H9 (cell line): ENCODE results near the gene PPM1H. TPM values are rescaled to one million over a fixed set of nuclear protein-coding genes. Genes with fewer than 3 reads are reported as not detected.

Experiments used
- DNase-seq: peaks from one replicate; pipeline ENCODE4 v3.0.0-alpha.2; 2017
- H2AFZ ChIP-seq: one replicate; pipeline ENCODE4 v1.6.1; 2013; ENCODE audit warnings: mild to moderate bottlenecking, low read length, control low read depth, moderate library complexity
- H2AK5ac ChIP-seq: 2 replicates; pipeline ENCODE4 v1.6.1; 2013; ENCODE audit warnings: low read length, control low read depth, mixed read lengths; ENCODE audit not compliant: insufficient read length
- H2BK120ac ChIP-seq: one replicate; pipeline ENCODE4 v1.6.1; 2013; ENCODE audit warnings: low read depth, mild to moderate bottlenecking, low read length, control low read depth, inconsistent platforms; ENCODE audit not compliant: poor library complexity, severe bottlenecking
- H2BK12ac ChIP-seq: 2 replicates; pipeline ENCODE4 v1.6.1; 2013; ENCODE audit warnings: low read length, control low read depth, mixed read lengths, low read depth; ENCODE audit not compliant: insufficient read length
- H2BK15ac ChIP-seq: 2 replicates; pipeline ENCODE4 v1.6.1; 2013; ENCODE audit warnings: low read depth, low read length, control low read depth
- H2BK20ac ChIP-seq: one replicate; pipeline ENCODE4 v1.6.1; 2013; ENCODE audit warnings: low read depth, mild to moderate bottlenecking, low read length, control low read depth, inconsistent platforms; ENCODE audit not compliant: poor library complexity, severe bottlenecking
- H2BK5ac ChIP-seq: 2 replicates; pipeline ENCODE4 v1.6.1; 2013; ENCODE audit warnings: low read length, control low read depth, mixed read lengths; ENCODE audit not compliant: insufficient read length
- H3K14ac ChIP-seq: 2 replicates; pipeline ENCODE4 v1.6.1; 2013; ENCODE audit warnings: low read length, control low read depth; ENCODE audit not compliant: insufficient read depth
- H3K18ac ChIP-seq: 2 replicates; pipeline ENCODE4 v1.6.1; 2013; ENCODE audit warnings: low read depth, mild to moderate bottlenecking, mixed read lengths, low read length, control low read depth; ENCODE audit not compliant: insufficient read length
- H3K23ac ChIP-seq: 2 replicates; pipeline ENCODE4 v1.6.1; 2013; ENCODE audit warnings: low read length, control low read depth, mixed read lengths, low read depth; ENCODE audit not compliant: insufficient read length
- H3K23me2 ChIP-seq: 2 replicates; pipeline ENCODE4 v1.6.1; 2013; ENCODE audit warnings: low read depth, mild to moderate bottlenecking, mixed read lengths, low read length, control low read depth; ENCODE audit not compliant: insufficient read length, poor library complexity, severe bottlenecking
- H3K27ac ChIP-seq: 2 replicates; pipeline ENCODE4 v1.5.1; 2013; ENCODE audit warnings: low read length, control low read depth, mixed read lengths, low read depth; ENCODE audit not compliant: insufficient read length
- H3K27me3 ChIP-seq: 2 replicates; pipeline ENCODE4 v1.6.1; 2013; ENCODE audit warnings: low read length, control low read depth, inconsistent platforms; ENCODE audit not compliant: insufficient read depth
- H3K4ac ChIP-seq: 2 replicates; pipeline ENCODE4 v1.6.1; 2013; ENCODE audit warnings: low read depth, mild to moderate bottlenecking, control low read depth, inconsistent platforms, low read length, moderate library complexity
- H3K4me1 ChIP-seq: 2 replicates; pipeline ENCODE4 v1.6.1; 2013; ENCODE audit warnings: low read length, control low read depth, inconsistent platforms; ENCODE audit not compliant: insufficient read depth
- H3K4me2 ChIP-seq: 2 replicates; pipeline ENCODE4 v1.6.1; 2013; ENCODE audit warnings: low read length, control low read depth, mixed read lengths; ENCODE audit not compliant: insufficient read length, insufficient read depth
- H3K56ac ChIP-seq: 2 replicates; pipeline ENCODE4 v1.6.1; 2013; ENCODE audit warnings: low read depth, mild to moderate bottlenecking, mixed read lengths, low read length, control low read depth; ENCODE audit not compliant: insufficient read length
- H3K79me1 ChIP-seq: 2 replicates; pipeline ENCODE4 v1.6.1; 2013; ENCODE audit warnings: low read depth, mild to moderate bottlenecking, moderate library complexity, low read length, control low read depth, inconsistent platforms; ENCODE audit not compliant: insufficient read depth, poor library complexity, severe bottlenecking
- H3K79me2 ChIP-seq: 2 replicates; pipeline ENCODE4 v1.6.1; 2013; ENCODE audit warnings: low read length, control low read depth, inconsistent platforms; ENCODE audit not compliant: insufficient read depth
- H3K9ac ChIP-seq: 2 replicates; pipeline ENCODE4 v1.6.1; 2013; ENCODE audit warnings: low read length, control low read depth, mixed read lengths; ENCODE audit not compliant: insufficient read length; ENCODE audit errors: extremely low read depth
- H3K9me3 ChIP-seq: one replicate; pipeline ENCODE4 v1.6.1; 2013; ENCODE audit warnings: low read depth, low read length, inconsistent platforms; ENCODE audit not compliant: control insufficient read depth
- H3T11ph ChIP-seq: one replicate; pipeline ENCODE4 v1.6.1; 2013; ENCODE audit warnings: mild to moderate bottlenecking, low read length, control low read depth, inconsistent platforms
- H4K20me1 ChIP-seq: one replicate; pipeline ENCODE4 v1.6.1; 2013; ENCODE audit not compliant: control insufficient read depth, insufficient read length, insufficient read depth
- H4K5ac ChIP-seq: 2 replicates; pipeline ENCODE4 v1.6.1; 2013; ENCODE audit warnings: low read depth, mild to moderate bottlenecking, mixed read lengths, low read length, control low read depth; ENCODE audit not compliant: insufficient read length
- H4K8ac ChIP-seq: replicated peaks from 2 replicates; pipeline ENCODE4 v1.6.1; 2013; ENCODE audit warnings: low read length, control low read depth, mixed read lengths, low read depth; ENCODE audit not compliant: insufficient read length
- H4K91ac ChIP-seq: 2 replicates; pipeline ENCODE4 v1.6.1; 2013; ENCODE audit warnings: low read depth, mild to moderate bottlenecking, moderate library complexity, mixed read lengths, low read length, control low read depth; ENCODE audit not compliant: insufficient read length
- H3K27ac Mint-ChIP-seq, 3 experiments: 2 replicates in 2 of 3; 3 replicates in 1 of 3; pipeline ENCODE4 v1.8.0; 2020 to 2021; ENCODE audit warnings: mixed read lengths in 3 of 3, mild to moderate bottlenecking in 1 of 3, moderate library complexity in 1 of 3
- H3K27me3 Mint-ChIP-seq: 2 replicates; pipeline ENCODE4 v1.8.0; 2021; ENCODE audit warnings: low read depth, mild to moderate bottlenecking, moderate library complexity, mixed read lengths
- H3K36me3 Mint-ChIP-seq, 3 experiments: 2 replicates in 2 of 3; 3 replicates in 1 of 3; pipeline ENCODE4 v1.8.0; 2020 to 2021; ENCODE audit warnings: low read depth in 3 of 3, mixed read lengths in 3 of 3; ENCODE audit not compliant: insufficient read depth in 1 of 3
- H3K4me1 Mint-ChIP-seq, 2 experiments: 2 replicates each; pipeline ENCODE4 v1.8.0; 2020; ENCODE audit warnings: mixed read lengths in 2 of 2
- H3K4me3 Mint-ChIP-seq, 2 experiments: 2 replicates in 1 of 2; 3 replicates in 1 of 2; pipeline ENCODE4 v1.8.0; 2020 to 2021; ENCODE audit warnings: mild to moderate bottlenecking in 2 of 2, mixed read lengths in 2 of 2, moderate library complexity in 1 of 2
- H3K9me3 Mint-ChIP-seq, 2 experiments: 2 replicates in 1 of 2; 3 replicates in 1 of 2; pipeline ENCODE4 v1.8.0; 2020; ENCODE audit warnings: mild to moderate bottlenecking in 2 of 2, mixed read lengths in 2 of 2, moderate library complexity in 1 of 2
- CTCF ChIP-seq: fragments of 200-600 bp; sonication (generic); conservative IDR thresholded peaks from 3 replicates; pipeline ENCODE4 v1.8.0; 2021; ENCODE audit warnings: antibody characterized with exemption, mild to moderate bottlenecking
- whole genome bisulfite sequencing: extraction: QIAGEN DNeasy Blood & Tissue Kit; methylation state at CpG from one replicate; pipeline ENCODE4 v1.1.7; 2013; ENCODE audit warnings: missing lambda C conversion rate, low lambda C conversion rate, mixed read lengths; ENCODE audit not compliant: insufficient read length; ENCODE audit errors: extremely low coverage; 5-methylcytosine and 5-hydroxymethylcytosine counted together
- total RNA-seq: library from RNA; stranded (reverse); gene quantifications from 2 replicates; pipeline ENCODE4 v1.2.1, GENCODE V29; 2021

Gene PPM1H
- total RNA-seq, 1 experiment from 2014 or later, result 22.1 TPM

GRCh38 chr12:62802321-62802720, 132.6 kb downstream of the PPM1H start:
- H2BK20ac ChIP-seq, result no peak overlapping the region
- H2BK5ac ChIP-seq, result no peak overlapping the region
- H2BK15ac ChIP-seq, result no peak overlapping the region
- no peak overlapping the region for H3K9ac ChIP-seq
- H3K4ac ChIP-seq, result no peak overlapping the region
- no peak overlapping the region for H2BK120ac ChIP-seq
- H3K18ac ChIP-seq, result no peak overlapping the region
- H2AK5ac ChIP-seq, result no peak overlapping the region
- no peaks in the 10 kb centered on the region for H3K9me3 ChIP-seq
- no peaks in the 10 kb centered on the region for H3K23me2 ChIP-seq
- H2BK12ac ChIP-seq, result no peak overlapping the region
- H2AFZ ChIP-seq, result no peak overlapping the region
- Mint-ChIP-seq H3K9me3 (no peaks in the 10 kb centered on the region), H3K36me3 (peaks cover 0 to 9% (median 7%) of the 10 kb centered on the region in 3 experiments; a peak in 5 of 7 replicates), H3K27ac (peak overlapping the region in 1 of 3 experiments; percentile 9; a peak in 1 of 7 replicates), H3K4me3 (no peak overlapping the region), H3K27me3 (no peaks in the 10 kb centered on the region), H3K4me1 (peaks cover 20 to 27% of the 10 kb centered on the region in 2 experiments)
- no peak overlapping the region for H3T11ph ChIP-seq
- TF ChIP-seq CTCF, result no peak
- H3K79me2 ChIP-seq, result no peaks in the 10 kb centered on the region
- H3K4me2 ChIP-seq, result no peak overlapping the region
- H3K79me1 ChIP-seq, result no peaks in the 10 kb centered on the region
- no CpG with 5 or more reads among the region's 7 CpGs for WGBS
- no peaks in the 10 kb centered on the region for H3K27me3 ChIP-seq
- H4K20me1 ChIP-seq, result no peaks in the 10 kb centered on the region
- DNase-seq, result no peak
- H3K23ac ChIP-seq, result no peak overlapping the region
- no peak overlapping the region for H3K14ac ChIP-seq
- no peak overlapping the region for H4K91ac ChIP-seq
- H4K5ac ChIP-seq, result no peak overlapping the region
- no peak overlapping the region for H4K8ac ChIP-seq
- no peaks in the 10 kb centered on the region; the same call in 1 of the 2 replicates for H3K4me1 ChIP-seq
- H3K27ac ChIP-seq, result no peak overlapping the region
- H3K56ac ChIP-seq, result no peak overlapping the region
